ENCODE data around the gene UCKL1.

DNA sequence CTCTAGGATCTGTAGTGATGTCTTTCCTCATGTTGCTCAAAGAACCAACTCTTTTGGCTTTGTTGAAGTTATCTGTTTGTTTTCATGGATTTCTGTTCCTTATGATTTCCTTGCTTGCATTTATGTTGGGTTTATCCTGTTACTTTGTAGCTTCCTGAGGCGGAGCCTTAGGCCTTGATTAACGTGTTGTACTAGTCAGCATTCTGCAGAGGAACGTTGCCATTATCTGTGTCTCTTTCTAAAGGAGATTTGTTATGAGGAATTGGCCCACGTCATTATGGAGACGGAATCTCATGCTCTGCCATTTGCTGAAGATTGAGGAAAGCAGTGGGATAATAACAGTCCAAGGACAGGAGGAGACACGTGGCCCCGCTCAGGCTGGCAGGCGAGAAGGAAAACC lies 29.9 kb downstream of the UCKL1 start:
- TF ChIP-seq POLR2A (IDR thresholded peaks at IDR 0.05; ENCODE audit: low read depth) (no peak), POLR2AphosphoS5 (IDR thresholded peaks at IDR 0.05) (no peak), EP300 (IDR thresholded peaks at IDR 0.05) (no peak)
- TF ChIP-seq, protein P1, sequence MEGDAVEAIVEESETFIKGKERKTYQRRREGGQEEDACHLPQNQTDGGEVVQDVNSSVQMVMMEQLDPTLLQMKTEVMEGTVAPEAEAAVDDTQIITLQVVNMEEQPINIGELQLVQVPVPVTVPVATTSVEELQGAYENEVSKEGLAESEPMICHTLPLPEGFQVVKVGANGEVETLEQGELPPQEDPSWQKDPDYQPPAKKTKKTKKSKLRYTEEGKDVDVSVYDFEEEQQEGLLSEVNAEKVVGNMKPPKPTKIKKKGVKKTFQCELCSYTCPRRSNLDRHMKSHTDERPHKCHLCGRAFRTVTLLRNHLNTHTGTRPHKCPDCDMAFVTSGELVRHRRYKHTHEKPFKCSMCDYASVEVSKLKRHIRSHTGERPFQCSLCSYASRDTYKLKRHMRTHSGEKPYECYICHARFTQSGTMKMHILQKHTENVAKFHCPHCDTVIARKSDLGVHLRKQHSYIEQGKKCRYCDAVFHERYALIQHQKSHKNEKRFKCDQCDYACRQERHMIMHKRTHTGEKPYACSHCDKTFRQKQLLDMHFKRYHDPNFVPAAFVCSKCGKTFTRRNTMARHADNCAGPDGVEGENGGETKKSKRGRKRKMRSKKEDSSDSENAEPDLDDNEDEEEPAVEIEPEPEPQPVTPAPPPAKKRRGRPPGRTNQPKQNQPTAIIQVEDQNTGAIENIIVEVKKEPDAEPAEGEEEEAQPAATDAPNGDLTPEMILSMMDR (IDR thresholded peaks at IDR 0.05), result no peak
